Natural killer cell (primary cell): ENCODE measurements around the gene POM121. TPM values are rescaled to one million over a fixed set of nuclear protein-coding genes. Genes with fewer than 3 reads are reported as not detected.
"Not testable (repeated sequence)": the region's sequence is repeated elsewhere in the genome, so short reads cannot be mapped to it uniquely, and the experiment has no call there.

Experiments used
- ATAC-seq, 3 donors: fragments of 150-1000 bp in 2 of 3; fragments of 200-7000 bp in 1 of 3; cut with Tn5 transposase; 1 replicate in 1 of 3; 2 replicates in 2 of 3; pipeline ENCODE4 v1.10.0; 2021; ENCODE audit warnings: mild to moderate bottlenecking in 2 of 3, moderate library complexity in 2 of 3
- DNase-seq, 2 donors: peaks; one replicate each; pipeline versions ENCODE4 v3.0.0 to v3.0.0-alpha.2; 2013 to 2021; ENCODE audit warnings: mixed read lengths in 1 of 2
- H3K27ac ChIP-seq: one replicate; pipeline ENCODE4 v1.5.1; 2013; ENCODE audit warnings: mild to moderate bottlenecking, low read length
- H3K27me3 ChIP-seq: one replicate; pipeline ENCODE4 v1.6.1; 2013; ENCODE audit warnings: low read length; ENCODE audit not compliant: control insufficient read depth, insufficient read depth
- H3K36me3 ChIP-seq: one replicate; pipeline ENCODE4 v1.6.1; 2013; ENCODE audit warnings: low read length; ENCODE audit not compliant: control insufficient read depth, insufficient read depth
- H3K4me1 ChIP-seq: one replicate; pipeline ENCODE4 v1.6.1; 2013; ENCODE audit warnings: low read length; ENCODE audit not compliant: control insufficient read depth, insufficient read depth
- H3K4me3 ChIP-seq: one replicate; pipeline ENCODE4 v1.5.1; 2013; ENCODE audit warnings: low read length
- H3K9me3 ChIP-seq: one replicate; pipeline ENCODE4 v1.6.1; 2013; ENCODE audit warnings: low read length; ENCODE audit not compliant: control insufficient read depth, insufficient read depth
- H3K27ac Mint-ChIP-seq, 2 donors: one replicate each; pipeline ENCODE4 v1.8.0; 2022; ENCODE audit warnings: mild to moderate bottlenecking in 2 of 2, mixed read lengths in 2 of 2, moderate library complexity in 1 of 2
- H3K27me3 Mint-ChIP-seq, 2 donors: one replicate each; pipeline ENCODE4 v1.8.0; 2022; ENCODE audit warnings: low read depth in 2 of 2, mixed read lengths in 2 of 2
- H3K36me3 Mint-ChIP-seq: one replicate; pipeline ENCODE4 v1.8.0; 2022; ENCODE audit warnings: mixed read lengths
- H3K4me1 Mint-ChIP-seq, 2 donors: one replicate each; pipeline ENCODE4 v1.8.0; 2022; ENCODE audit warnings: mixed read lengths in 2 of 2
- H3K4me3 Mint-ChIP-seq: one replicate; pipeline ENCODE4 v1.8.0; 2022; ENCODE audit warnings: mild to moderate bottlenecking, moderate library complexity, mixed read lengths
- H3K9me3 Mint-ChIP-seq, 2 donors: one replicate each; pipeline ENCODE4 v1.8.0; 2022; ENCODE audit warnings: mixed read lengths in 2 of 2
- WGBS: methylation state at CpG from one replicate; pipeline ENCODE4 v1.1.7; 2013; ENCODE audit warnings: missing lambda C conversion rate; ENCODE audit not compliant: insufficient coverage; 5-methylcytosine and 5-hydroxymethylcytosine counted together
- intact Hi-C: fragments of 100-400 bp; cut with micrococcal nuclease; formaldehyde crosslinking; loops from one replicate; pipeline ENCODE4 v1.14.2; 2022
- total RNA-seq, 4 donors: library from RNA; stranded (reverse); fragments of 120-200 nt in 1 of 4; gene quantifications; one replicate each; pipeline versions ENCODE4 v1.2.3 to v1.2.4, GENCODE V29; 2013 to 2022
- TF ChIP-seq, protein P1 (sequence below): fragments of 200-600 bp; IDR thresholded peaks from one replicate; pipeline ENCODE4 v1.8.0; 2022; ENCODE audit warnings: antibody characterized with exemption

POM121 gene
- total RNA-seq, 3 donors from 2014 or later (not counting 1 experiment from before 2014, with no cell fraction given) = 80.9 to 103 (median 82.6) TPM

DNA sequence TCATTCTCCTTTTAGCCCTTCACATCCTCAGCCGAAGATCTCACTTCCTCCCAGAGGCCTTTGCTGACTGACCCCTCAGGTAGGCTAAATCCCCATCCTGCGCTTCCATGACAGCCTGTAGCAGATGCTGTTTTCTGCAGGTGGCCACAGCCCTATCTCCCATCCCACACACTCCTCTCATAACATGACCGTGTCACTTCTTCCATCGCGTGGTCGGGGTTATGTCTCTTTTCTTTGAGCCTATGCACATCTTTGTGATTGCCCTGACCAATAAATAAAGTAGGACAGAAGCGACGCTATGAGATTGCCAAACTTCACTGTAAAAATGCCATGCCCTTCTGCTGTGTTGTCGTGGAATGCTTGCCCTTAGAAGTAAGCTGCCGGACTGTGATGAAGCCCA is 11.1 kb upstream of the POM121 start:
- peaks cover 14% of the 10 kb centered on the region for H3K36me3 Mint-ChIP-seq

DNA sequence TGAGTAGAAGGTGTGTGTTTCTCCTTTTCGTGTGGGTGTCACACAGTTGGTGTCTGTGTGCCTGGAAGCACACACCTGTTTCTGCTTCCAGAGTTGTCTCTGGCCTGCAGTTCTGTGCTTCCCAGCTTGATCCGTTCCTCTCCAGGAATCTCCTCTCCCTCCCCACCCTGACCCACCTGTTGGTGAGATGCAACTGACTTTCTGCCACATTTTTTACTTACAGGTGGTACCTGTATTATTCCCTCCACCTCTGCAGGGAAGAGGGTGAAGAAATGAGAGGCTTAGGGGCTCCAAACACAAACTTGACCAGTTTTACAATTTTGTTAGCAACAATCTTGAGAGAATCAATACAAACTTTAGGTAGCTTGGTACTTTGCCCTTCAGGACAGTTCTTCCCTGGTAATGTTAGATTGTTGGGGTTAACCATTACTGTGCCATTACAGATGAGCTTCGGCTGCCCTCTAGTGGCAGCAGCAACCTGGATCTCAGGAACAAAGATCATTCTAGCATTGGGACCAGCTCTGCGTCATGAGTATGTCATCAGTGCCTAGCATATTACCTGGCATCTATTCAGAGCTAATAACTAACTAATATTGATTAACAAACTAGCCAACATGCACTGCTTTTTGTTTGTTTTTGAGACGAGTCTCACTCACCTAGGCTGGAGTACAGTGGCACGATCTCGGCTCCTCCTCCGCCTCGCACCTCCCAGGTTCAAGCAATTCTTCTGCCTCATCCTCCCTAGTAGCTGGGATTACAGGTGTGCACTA is 10.0 kb upstream of the POM121 start:
- H3K4me3 Mint-ChIP-seq, H3K9me3 ChIP-seq, H3K9me3 Mint-ChIP-seq, H3K27ac Mint-ChIP-seq, H3K4me3 ChIP-seq, H3K27me3 ChIP-seq, H3K4me1 ChIP-seq, H3K27ac ChIP-seq, H3K27me3 Mint-ChIP-seq, intact Hi-C loops: not testable (repeated sequence)
- 81% methylated on average over 9 of the region's 9 CpGs for whole genome bisulfite sequencing
- DNase-seq (peak in 1 of 2 donors; percentile 65), ATAC-seq (peak; percentile 56 to 88 (median 73))
- peaks cover 14% of the 10 kb centered on the region for H3K36me3 ChIP-seq
- Mint-ChIP-seq H3K4me1 (peaks cover 14 to 29% of the 10 kb centered on the region in 2 donors), H3K36me3 (peaks cover 14% of the 10 kb centered on the region)
- TF ChIP-seq, protein P1, sequence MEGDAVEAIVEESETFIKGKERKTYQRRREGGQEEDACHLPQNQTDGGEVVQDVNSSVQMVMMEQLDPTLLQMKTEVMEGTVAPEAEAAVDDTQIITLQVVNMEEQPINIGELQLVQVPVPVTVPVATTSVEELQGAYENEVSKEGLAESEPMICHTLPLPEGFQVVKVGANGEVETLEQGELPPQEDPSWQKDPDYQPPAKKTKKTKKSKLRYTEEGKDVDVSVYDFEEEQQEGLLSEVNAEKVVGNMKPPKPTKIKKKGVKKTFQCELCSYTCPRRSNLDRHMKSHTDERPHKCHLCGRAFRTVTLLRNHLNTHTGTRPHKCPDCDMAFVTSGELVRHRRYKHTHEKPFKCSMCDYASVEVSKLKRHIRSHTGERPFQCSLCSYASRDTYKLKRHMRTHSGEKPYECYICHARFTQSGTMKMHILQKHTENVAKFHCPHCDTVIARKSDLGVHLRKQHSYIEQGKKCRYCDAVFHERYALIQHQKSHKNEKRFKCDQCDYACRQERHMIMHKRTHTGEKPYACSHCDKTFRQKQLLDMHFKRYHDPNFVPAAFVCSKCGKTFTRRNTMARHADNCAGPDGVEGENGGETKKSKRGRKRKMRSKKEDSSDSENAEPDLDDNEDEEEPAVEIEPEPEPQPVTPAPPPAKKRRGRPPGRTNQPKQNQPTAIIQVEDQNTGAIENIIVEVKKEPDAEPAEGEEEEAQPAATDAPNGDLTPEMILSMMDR = peak; percentile 58

More for the DNA sequence above, 11.1 kb upstream of the POM121 start:
- H3K27me3 Mint-ChIP-seq, H3K4me3 Mint-ChIP-seq, ATAC-seq, H3K27ac ChIP-seq, H3K9me3 Mint-ChIP-seq, H3K9me3 ChIP-seq, H3K27me3 ChIP-seq, intact Hi-C loops, H3K4me1 ChIP-seq, DNase-seq, H3K4me3 ChIP-seq: not testable (repeated sequence)
- WGBS = 91% methylated on average over 10 of the region's 10 CpGs
- H3K36me3 ChIP-seq = peaks cover 14% of the 10 kb centered on the region
- H3K4me1 Mint-ChIP-seq = peaks cover 14 to 23% of the 10 kb centered on the region in 2 donors
- peak overlapping the region in 1 of 2 donors; percentile 16 for H3K27ac Mint-ChIP-seq

DNA sequence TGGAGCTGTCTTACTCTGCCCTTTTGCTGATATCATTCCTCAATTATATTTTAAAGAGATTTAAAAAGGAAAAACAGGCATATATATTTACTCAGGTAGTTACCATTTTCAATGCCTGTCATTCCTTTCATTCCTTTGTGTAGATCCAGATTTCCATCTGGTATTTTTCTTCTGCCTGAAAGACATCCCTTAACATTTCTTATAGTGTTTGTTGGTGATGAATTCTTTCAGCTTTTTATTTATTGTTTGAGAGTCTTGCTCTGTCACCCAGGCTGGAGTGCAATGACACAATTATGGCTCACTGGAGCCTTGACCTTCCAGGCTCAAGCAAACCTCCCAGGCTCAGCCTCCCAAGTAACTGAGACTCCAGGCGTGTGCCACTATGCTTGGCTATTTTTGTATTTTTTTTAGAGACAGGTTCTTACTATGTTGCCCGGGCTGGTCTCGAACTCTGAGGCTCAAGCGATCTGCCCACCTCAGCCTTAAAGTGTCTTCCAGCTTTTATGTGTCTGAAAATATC is 5.6 kb upstream of the POM121 start:
- WGBS = 94% methylated on average over 4 of the region's 4 CpGs
- no peaks in the 10 kb centered on the region for H3K9me3 Mint-ChIP-seq
- Histone ChIP-seq H3K27me3 (no peaks in the 10 kb centered on the region), H3K4me3 (no peak overlapping the region), H3K27ac (no peak overlapping the region), H3K9me3 (no peaks in the 10 kb centered on the region), H3K36me3 (peaks cover 7% of the 10 kb centered on the region), H3K4me1 (peaks cover 8% of the 10 kb centered on the region)
- DNase-seq (no peak), ATAC-seq (no peak)
- H3K4me3 Mint-ChIP-seq = no peak overlapping the region
- H3K27me3 Mint-ChIP-seq = no peaks in the 10 kb centered on the region
- intact Hi-C loops = no loop called here
- peak overlapping the region in 1 of 2 donors; percentile 15 for H3K27ac Mint-ChIP-seq
- H3K4me1 Mint-ChIP-seq = peaks cover 14 to 30% of the 10 kb centered on the region in 2 donors
- TF ChIP-seq, protein P1 = no peak
- H3K36me3 Mint-ChIP-seq = no peaks in the 10 kb centered on the region

DNA sequence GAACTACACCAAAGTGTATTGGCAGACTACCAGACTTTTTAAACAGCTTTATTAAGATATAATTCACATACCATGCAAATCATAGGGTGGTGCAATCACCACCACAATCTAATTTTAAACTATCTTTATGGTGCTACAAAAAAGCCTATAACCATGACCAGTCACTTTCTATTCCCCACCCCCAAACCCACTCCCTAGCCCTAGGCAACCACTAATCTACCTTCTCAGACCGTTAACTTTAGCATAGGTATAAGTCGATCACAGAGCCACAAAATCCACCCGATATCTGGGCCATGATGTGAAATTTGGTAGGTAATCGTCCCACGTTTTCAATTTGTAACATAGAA is 536 bp upstream of the POM121 start:
- H3K27ac Mint-ChIP-seq = peak overlapping the region; percentile 99
- H3K27me3 ChIP-seq = no peaks in the 10 kb centered on the region
- peak overlapping the region; percentile 89 for H3K27ac ChIP-seq
- peaks cover 37 to 42% of the 10 kb centered on the region in 2 donors for H3K4me1 Mint-ChIP-seq
- WGBS = 0% methylated on average over 5 of the region's 5 CpGs
- TF ChIP-seq, protein P1 = no peak
- DNase-seq = no peak
- H3K27me3 Mint-ChIP-seq = no peaks in the 10 kb centered on the region
- intact Hi-C loops = loop anchor here (10.0 kb wide), 1 partner anchor 100 kb away; the partner anchor contains the start of gene TYW1B
- no peak for ATAC-seq
- peak overlapping the region; percentile 71 for H3K4me3 ChIP-seq
- H3K4me1 ChIP-seq = peaks cover 15% of the 10 kb centered on the region
- no peaks in the 10 kb centered on the region for H3K9me3 Mint-ChIP-seq
- H3K9me3 ChIP-seq = no peaks in the 10 kb centered on the region
- H3K4me3 Mint-ChIP-seq = peak overlapping the region; percentile 98
- peaks cover 20% of the 10 kb centered on the region for H3K36me3 ChIP-seq
- H3K36me3 Mint-ChIP-seq = peaks cover 9% of the 10 kb centered on the region
